Cardiac muscle cell (in vitro differentiated cells and primary cell): ENCODE results near the gene TAF12. TPM values are rescaled to one million over a fixed set of nuclear protein-coding genes. Genes with fewer than 3 reads are reported as not detected.
"Not testable (repeated sequence)": the region's sequence is repeated elsewhere in the genome, so short reads cannot be mapped to it uniquely, and the experiment has no call there.

ENCODE experiments used
- DNase-seq, 2 donors: peaks; one replicate each; pipeline versions ENCODE4 v3.0.0 to v3.0.0-alpha.2; 2010 to 2017; ENCODE audit warnings: low read depth in 1 of 2, low spot score in 1 of 2
- H3K27ac ChIP-seq: fragments of 200-600 bp; sonication (generic); 2 replicates; pipeline ENCODE4 v1.5.1; 2016
- H3K27me3 ChIP-seq: fragments of 200-600 bp; sonication (generic); 2 replicates; pipeline ENCODE4 v1.6.0; 2016; ENCODE audit warnings: control low read depth
- H3K36me3 ChIP-seq: fragments of 200-600 bp; sonication (generic); 2 replicates; pipeline ENCODE4 v1.5.1; 2016; ENCODE audit warnings: control low read depth
- H3K4me1 ChIP-seq: fragments of 200-600 bp; sonication (generic); 2 replicates; pipeline ENCODE4 v1.8.1; 2017; ENCODE audit warnings: low read depth, mild to moderate bottlenecking, mixed run types
- H3K4me3 ChIP-seq: fragments of 200-600 bp; sonication (generic); 2 replicates; pipeline ENCODE4 v1.5.1; 2016; ENCODE audit warnings: mild to moderate bottlenecking
- H3K9me3 ChIP-seq: fragments of 200-600 bp; sonication (generic); 2 replicates; pipeline ENCODE4 v1.5.1; 2017; ENCODE audit warnings: low read depth, mild to moderate bottlenecking, control low read depth
- polyA plus RNA-seq: library from polyadenylated mRNA; unstranded; fragments of >200 nt; fragmentation: Nextera tagmentation; extraction: Ambion mirVana; gene quantifications from 2 replicates; pipeline ENCODE4 v1.2.1, GENCODE V29; 2016
- total RNA-seq: library from RNA; depleted of rRNA; stranded (reverse); fragments of >200 nt; gene quantifications from 2 replicates; pipeline ENCODE4 v1.2.3, GENCODE V29; 2016
- TF ChIP-seq, protein P1 (sequence below): IDR thresholded peaks from 2 replicates; pipeline ENCODE4 v1.5.1; 2012; ENCODE audit warnings: low read depth, mild to moderate bottlenecking, low read length

The TAF12 gene
- total and polyA plus RNA-seq, 2 experiments from 2014 or later: 40.3 to 51.9 TPM

DNA sequence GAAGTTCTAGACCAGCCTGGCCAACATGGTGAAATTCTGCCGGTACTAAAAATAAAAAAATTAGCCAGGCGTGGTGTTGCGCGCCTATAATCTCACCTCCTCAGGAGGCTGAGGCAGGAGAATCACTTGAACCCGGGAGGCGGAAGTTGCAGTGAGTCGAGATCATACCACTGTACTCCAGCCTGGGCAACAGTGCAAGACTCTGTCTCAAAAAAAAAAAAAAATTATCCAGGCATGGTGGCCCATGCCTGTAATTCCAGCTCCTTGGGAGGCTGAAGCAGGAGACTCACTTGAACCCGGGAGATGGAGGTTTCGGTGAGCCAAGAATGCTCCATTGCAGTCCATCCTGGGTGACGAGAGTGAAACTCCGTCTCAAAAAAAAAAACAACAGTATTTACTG lies 69.3 kb downstream of the TAF12 start:
- Histone ChIP-seq H3K27ac (no peak overlapping the region), H3K9me3 (no peaks in the 10 kb centered on the region), H3K4me3 (no peak overlapping the region), H3K36me3 (peaks cover 40% of the 10 kb centered on the region), H3K4me1 (no peaks in the 10 kb centered on the region), H3K27me3 (no peaks in the 10 kb centered on the region)
- no peak for DNase-seq
- TF ChIP-seq, protein P1, sequence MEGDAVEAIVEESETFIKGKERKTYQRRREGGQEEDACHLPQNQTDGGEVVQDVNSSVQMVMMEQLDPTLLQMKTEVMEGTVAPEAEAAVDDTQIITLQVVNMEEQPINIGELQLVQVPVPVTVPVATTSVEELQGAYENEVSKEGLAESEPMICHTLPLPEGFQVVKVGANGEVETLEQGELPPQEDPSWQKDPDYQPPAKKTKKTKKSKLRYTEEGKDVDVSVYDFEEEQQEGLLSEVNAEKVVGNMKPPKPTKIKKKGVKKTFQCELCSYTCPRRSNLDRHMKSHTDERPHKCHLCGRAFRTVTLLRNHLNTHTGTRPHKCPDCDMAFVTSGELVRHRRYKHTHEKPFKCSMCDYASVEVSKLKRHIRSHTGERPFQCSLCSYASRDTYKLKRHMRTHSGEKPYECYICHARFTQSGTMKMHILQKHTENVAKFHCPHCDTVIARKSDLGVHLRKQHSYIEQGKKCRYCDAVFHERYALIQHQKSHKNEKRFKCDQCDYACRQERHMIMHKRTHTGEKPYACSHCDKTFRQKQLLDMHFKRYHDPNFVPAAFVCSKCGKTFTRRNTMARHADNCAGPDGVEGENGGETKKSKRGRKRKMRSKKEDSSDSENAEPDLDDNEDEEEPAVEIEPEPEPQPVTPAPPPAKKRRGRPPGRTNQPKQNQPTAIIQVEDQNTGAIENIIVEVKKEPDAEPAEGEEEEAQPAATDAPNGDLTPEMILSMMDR: no peak

DNA sequence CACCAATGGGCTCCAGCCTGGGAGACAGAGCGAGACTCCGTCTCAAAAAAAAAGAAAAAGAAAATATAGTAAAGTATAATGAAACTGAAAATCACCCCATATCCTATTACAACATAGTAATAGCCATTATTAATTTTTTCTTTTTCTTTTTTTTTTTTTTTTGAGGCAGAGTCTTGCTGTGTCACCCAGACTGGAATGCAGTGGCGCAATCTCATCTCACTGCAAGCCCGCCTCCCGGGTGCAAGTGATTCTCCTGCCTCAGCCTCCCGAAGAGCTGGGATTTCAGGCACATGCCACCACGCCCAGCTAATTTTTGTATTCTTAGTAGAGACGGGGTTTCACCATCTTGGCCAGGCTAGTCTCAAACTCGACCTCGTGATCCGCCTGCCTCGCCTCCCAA lies 70.0 kb downstream of the TAF12 start:
- peaks cover 38% of the 10 kb centered on the region for H3K36me3 ChIP-seq
- not testable (repeated sequence) for H3K27ac ChIP-seq, H3K4me3 ChIP-seq, H3K4me1 ChIP-seq, H3K9me3 ChIP-seq, H3K27me3 ChIP-seq
- peak in 1 of 2 donors; percentile 88 for DNase-seq

DNA sequence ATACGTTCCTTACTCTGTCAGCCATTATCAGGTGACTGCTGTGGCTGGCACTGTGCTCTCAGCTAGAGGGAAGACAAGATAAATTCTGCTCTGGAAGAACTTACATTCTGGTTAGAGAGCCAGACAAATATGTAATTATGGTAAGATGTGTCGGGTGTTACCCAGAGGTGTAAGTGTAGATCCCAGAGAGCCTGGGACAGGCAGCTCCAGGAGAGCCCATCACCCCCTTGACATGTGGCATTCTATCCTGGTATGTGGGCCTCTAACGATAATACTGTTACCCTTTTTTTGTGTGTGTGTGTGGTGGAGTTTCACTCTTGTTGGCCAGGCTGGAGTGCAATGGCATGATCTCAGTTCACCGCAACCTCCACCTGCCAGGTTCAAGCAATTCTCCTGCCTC lies 71.0 kb downstream of the TAF12 start:
- TF ChIP-seq, protein P1: no peak
- peaks cover 36% of the 10 kb centered on the region for H3K36me3 ChIP-seq

DNA sequence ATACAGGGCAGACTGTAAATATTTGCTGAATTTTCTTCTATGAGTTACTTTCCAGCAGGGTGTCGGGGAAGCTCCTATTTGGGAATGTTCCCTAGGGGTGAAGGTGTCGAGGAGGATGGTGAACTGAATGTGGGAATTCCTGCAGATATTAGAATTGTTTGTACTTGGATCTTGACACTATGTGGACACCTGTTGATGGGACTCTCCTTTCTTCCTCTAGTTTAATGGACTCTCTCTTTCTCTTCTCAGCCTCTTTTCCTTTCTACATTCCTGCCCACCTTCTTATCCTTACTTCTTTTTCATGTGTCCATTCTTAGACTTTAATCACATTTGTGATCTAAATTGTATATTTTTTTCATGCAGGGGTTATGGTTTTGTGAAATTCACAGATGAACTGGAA lies 75.9 kb downstream of the TAF12 start:
- Histone ChIP-seq H3K36me3 (peaks cover 46% of the 10 kb centered on the region), H3K9me3 (no peaks in the 10 kb centered on the region), H3K4me3 (no peak overlapping the region), H3K4me1 (no peaks in the 10 kb centered on the region), H3K27me3 (no peaks in the 10 kb centered on the region), H3K27ac (no peak overlapping the region)
- TF ChIP-seq, protein P1: no peak
- DNase-seq: no peak

More for the DNA sequence above, 71.0 kb downstream of the TAF12 start:
- Histone ChIP-seq H3K4me1 (no peaks in the 10 kb centered on the region), H3K27me3 (no peaks in the 10 kb centered on the region), H3K4me3 (no peak overlapping the region), H3K9me3 (no peaks in the 10 kb centered on the region), H3K27ac (no peak overlapping the region)
- DNase-seq: no peak

DNA sequence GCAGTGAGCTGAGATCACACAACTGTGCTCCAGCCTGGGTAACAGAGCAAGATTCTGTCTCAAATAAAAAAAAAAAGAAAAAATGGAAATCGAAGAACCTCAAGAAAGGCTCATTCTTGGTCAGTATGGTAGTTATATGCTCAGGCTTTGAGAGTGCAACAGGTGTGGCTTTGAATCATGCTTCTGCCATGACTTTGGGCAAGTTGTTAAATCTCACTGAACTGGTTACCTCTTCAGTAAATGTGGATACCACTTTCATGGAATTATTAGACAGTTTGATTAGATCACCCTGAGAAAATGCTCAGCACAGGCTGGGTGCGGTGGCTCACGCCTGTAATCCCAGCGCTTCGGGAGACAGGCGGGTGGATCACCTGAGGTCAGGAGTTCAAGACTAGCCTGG lies 77.1 kb downstream of the TAF12 start:
- H3K27ac ChIP-seq: no peak overlapping the region
- no peak for DNase-seq
- H3K9me3 ChIP-seq: no peaks in the 10 kb centered on the region
- H3K4me1 ChIP-seq: no peaks in the 10 kb centered on the region
- TF ChIP-seq, protein P1: no peak
- H3K27me3 ChIP-seq: no peaks in the 10 kb centered on the region
- H3K4me3 ChIP-seq: no peak overlapping the region
- peaks cover 48% of the 10 kb centered on the region for H3K36me3 ChIP-seq

DNA sequence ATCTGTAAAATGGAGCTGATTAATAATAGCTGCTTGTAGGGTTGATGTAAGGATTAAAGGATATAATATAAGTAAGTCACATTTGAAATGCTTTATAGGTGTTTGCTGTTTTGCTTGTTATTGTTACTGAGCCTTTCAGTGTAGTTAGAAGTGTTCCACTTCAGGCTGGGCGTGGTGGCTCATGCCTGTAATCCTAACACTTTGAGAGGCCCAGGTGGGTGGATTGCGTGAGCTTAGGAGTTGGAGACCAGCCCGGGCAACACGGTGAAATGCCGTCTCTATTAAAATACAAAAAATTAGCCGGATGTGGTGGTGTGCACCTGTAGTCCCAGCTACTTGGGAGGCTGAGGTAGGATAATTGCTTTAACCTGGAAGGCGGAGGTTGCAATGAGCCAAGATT lies 77.8 kb downstream of the TAF12 start:
- Histone ChIP-seq H3K27ac (no peak overlapping the region), H3K27me3 (no peaks in the 10 kb centered on the region), H3K36me3 (peaks cover 51% of the 10 kb centered on the region), H3K4me1 (no peaks in the 10 kb centered on the region), H3K4me3 (no peak overlapping the region), H3K9me3 (no peaks in the 10 kb centered on the region)
- TF ChIP-seq, protein P1: no peak
- no peak for DNase-seq
